ENCODE measurements around the gene OSTC.

OSTC gene

GRCh38 chr4:108650212-108651013, at the start of gene OSTC:
Gene OSTC, plus strand, starts transcription at chr4:108650599. Its CDS starts 57 bp downstream, at chr4:108650656.
- peak; percentile 90 for DNase-seq

- no peak for DNase-seq
Measured at GRCh38 chr4:108601106-108601505, 49.3 kb upstream of the OSTC start.

GRCh38 chr4:108601532-108601931, 48.9 kb upstream of the OSTC start:
- no peak for DNase-seq

GRCh38 chr4:108602163-108602562, 48.2 kb upstream of the OSTC start:
- no peak for DNase-seq

GRCh38 chr4:108607079-108607815, 43.2 kb upstream of the OSTC start:
- no peak for DNase-seq

GRCh38 chr4:108611365-108611764, 39.0 kb upstream of the OSTC start:
- no peak for DNase-seq

GRCh38 chr4:108612365-108612764, 38.0 kb upstream of the OSTC start:
- DNase-seq, result no peak

- peak; percentile 44 for DNase-seq
Measured at GRCh38 chr4:108619372-108620100, 30.9 kb upstream of the OSTC start.

GRCh38 chr4:108620101-108620932, 30.1 kb upstream of the OSTC start, which contains the start of gene RPL34:
Gene RPL34, plus strand, starts transcription at chr4:108620576. Its CDS starts 1,384 bp downstream, at chr4:108621960.
- peak; percentile 97 for DNase-seq

GRCh38 chr4:108620933-108621905, 29.2 kb upstream of the OSTC start:
- no peak for DNase-seq

GRCh38 chr4:108622022-108622421, 28.4 kb upstream of the OSTC start:
- peak; percentile 56 for DNase-seq

GRCh38 chr4:108622828-108623227, 27.6 kb upstream of the OSTC start:
- no peak for DNase-seq

GRCh38 chr4:108624263-108625056, 25.9 kb upstream of the OSTC start:
- DNase-seq, result no peak

GRCh38 chr4:108626056-108626455, 24.3 kb upstream of the OSTC start:
- DNase-seq, result no peak

- no peak for DNase-seq
Measured at GRCh38 chr4:108628411-108628810, 22.0 kb upstream of the OSTC start.

GRCh38 chr4:108635070-108635655, 15.2 kb upstream of the OSTC start:
- DNase-seq, result no peak

GRCh38 chr4:108636246-108636645, 14.2 kb upstream of the OSTC start:
- no peak for DNase-seq

- no peak for DNase-seq
Measured at GRCh38 chr4:108637856-108638255, 12.5 kb upstream of the OSTC start.

- DNase-seq, result no peak
Measured at GRCh38 chr4:108644237-108644636, 6.2 kb upstream of the OSTC start.

GRCh38 chr4:108646706-108647105, 3.7 kb upstream of the OSTC start:
- no peak for DNase-seq

Measured in stimulated activated CD4-positive, alpha-beta T cell treated with anti-CD3 and anti-CD28 coated beads, Interleukin-1b, Interleukin-23, amount 100 ng/mL, for 48 hours (primary cell).